ENCODE measurements around the gene FDX2.

FDX2 gene

GRCh38 chr19:10290357-10290875 lies 25.4 kb downstream of the FDX2 start:
- TF ChIP-seq, protein P1, sequence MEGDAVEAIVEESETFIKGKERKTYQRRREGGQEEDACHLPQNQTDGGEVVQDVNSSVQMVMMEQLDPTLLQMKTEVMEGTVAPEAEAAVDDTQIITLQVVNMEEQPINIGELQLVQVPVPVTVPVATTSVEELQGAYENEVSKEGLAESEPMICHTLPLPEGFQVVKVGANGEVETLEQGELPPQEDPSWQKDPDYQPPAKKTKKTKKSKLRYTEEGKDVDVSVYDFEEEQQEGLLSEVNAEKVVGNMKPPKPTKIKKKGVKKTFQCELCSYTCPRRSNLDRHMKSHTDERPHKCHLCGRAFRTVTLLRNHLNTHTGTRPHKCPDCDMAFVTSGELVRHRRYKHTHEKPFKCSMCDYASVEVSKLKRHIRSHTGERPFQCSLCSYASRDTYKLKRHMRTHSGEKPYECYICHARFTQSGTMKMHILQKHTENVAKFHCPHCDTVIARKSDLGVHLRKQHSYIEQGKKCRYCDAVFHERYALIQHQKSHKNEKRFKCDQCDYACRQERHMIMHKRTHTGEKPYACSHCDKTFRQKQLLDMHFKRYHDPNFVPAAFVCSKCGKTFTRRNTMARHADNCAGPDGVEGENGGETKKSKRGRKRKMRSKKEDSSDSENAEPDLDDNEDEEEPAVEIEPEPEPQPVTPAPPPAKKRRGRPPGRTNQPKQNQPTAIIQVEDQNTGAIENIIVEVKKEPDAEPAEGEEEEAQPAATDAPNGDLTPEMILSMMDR (IDR thresholded peaks at IDR 0.05; ENCODE audit: extremely low read depth, missing control alignments), result no peak
- no peak for DNase-seq (ENCODE audit: low spot score)

DNA sequence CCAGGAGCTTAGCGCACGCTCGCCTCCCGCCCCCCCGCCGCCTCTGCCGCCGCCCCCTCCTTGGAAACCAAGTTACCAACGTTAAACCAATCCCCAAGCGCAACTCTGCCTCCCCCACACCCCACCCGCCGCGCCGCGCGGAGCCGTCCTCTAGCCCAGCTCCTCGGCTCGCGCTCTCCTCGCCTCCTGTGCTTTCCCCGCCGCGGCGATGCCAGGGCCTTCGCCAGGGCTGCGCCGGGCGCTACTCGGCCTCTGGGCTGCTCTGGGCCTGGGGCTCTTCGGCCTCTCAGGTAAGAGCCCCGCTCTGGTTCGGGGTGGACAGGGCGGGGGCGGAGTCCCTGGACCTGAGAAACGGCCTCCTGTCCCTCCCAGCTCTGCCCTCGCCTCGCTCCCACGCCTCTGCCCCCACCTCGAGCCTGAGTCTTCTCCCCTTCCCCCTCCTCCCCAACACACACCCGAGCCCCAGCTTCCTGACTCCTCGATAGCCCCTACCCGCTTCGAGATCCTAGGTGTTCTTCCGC lies 25.9 kb downstream of the FDX2 start, which contains the start of gene ICAM5:
Gene ICAM5, plus strand, starts transcription at position 117 of the 521 bp plus-strand sequence. Its CDS starts 92 bp downstream, at position 209.
- DNase-seq (ENCODE audit: low spot score), result no peak
- TF ChIP-seq, protein P1 (IDR thresholded peaks at IDR 0.05; ENCODE audit: extremely low read depth, missing control alignments), result no peak

- peak; percentile 68 for DNase-seq (ENCODE audit: low spot score)
- TF ChIP-seq, protein P1 (IDR thresholded peaks at IDR 0.05; ENCODE audit: extremely low read depth, missing control alignments), result no peak
Measured at GRCh38 chr19:10289167-10289835, 26.5 kb downstream of the FDX2 start.

DNA sequence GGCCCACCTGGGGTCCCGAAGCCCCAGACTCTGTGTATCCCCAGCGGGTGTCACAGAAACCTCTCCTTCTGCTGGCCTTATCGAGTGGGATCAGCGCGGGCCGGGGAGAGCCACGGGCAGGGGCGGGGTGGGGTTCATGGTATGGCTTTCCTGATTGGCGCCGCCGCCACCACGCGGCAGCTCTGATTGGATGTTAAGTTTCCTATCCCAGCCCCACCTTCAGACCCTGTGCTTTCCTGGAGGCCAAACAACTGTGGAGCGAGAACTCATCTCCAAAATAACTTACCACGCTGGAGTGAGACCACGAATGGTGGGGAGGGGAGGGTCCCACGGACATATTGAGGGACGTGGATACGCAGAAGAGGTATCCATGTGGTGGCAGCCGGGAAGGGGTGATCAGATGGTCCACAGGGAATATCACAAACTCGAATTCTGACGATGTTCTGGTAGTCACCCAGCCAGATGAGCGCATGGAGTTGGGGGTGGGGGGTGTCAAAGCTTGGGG lies 27.1 kb downstream of the FDX2 start:
- DNase-seq (ENCODE audit: low spot score), result peak; percentile 85
- TF ChIP-seq, protein P1 (IDR thresholded peaks at IDR 0.05; ENCODE audit: extremely low read depth, missing control alignments), result no peak

GRCh38 chr19:10286803-10287737 lies 28.7 kb downstream of the FDX2 start, which contains the start of gene ICAM4:
Gene ICAM4, plus strand, starts transcription at chr19:10286955. Its CDS starts 58 bp downstream, at chr19:10287013.
- TF ChIP-seq, protein P1 (IDR thresholded peaks at IDR 0.05; ENCODE audit: extremely low read depth, missing control alignments), result no peak
- no peak for DNase-seq (ENCODE audit: low spot score)

GRCh38 chr19:10285393-10285792 lies 30.4 kb downstream of the FDX2 start:
- TF ChIP-seq, protein P1 (IDR thresholded peaks at IDR 0.05; ENCODE audit: extremely low read depth, missing control alignments), result no peak
- DNase-seq (ENCODE audit: low spot score), result no peak

Data from GM20000 (cell line).